GM12864 (cell line): Measurements from ENCODE around the gene STMND1.

Experiments used
- DNase-seq: peaks from one replicate; pipeline ENCODE4 v3.0.0-alpha.2; 2011; ENCODE audit warnings: low read depth
- H3K4me3 ChIP-seq: 2 replicates; pipeline ENCODE4 v1.5.1; 2011; ENCODE audit warnings: mild to moderate bottlenecking, low read depth, low read length, control low read depth
- CTCF ChIP-seq: IDR thresholded peaks from 2 replicates; pipeline ENCODE4 v1.5.1; 2011; ENCODE audit warnings: low read depth, mild to moderate bottlenecking, moderate library complexity, low read length, control low read depth, inconsistent platforms; ENCODE audit errors: missing control alignments

The STMND1 gene

GRCh38 chr6:17086469-17086868 lies 15.4 kb upstream of the STMND1 start:
- peak; percentile 49 for TF ChIP-seq CTCF

GRCh38 chr6:17088091-17088611 lies 13.7 kb upstream of the STMND1 start:
- DNase-seq, result no peak
- no peak overlapping the region for H3K4me3 ChIP-seq
- no peak for TF ChIP-seq CTCF

More at GRCh38 chr6:17086469-17086868, 15.4 kb upstream of the STMND1 start:
- no peak overlapping the region for H3K4me3 ChIP-seq
- peak; percentile 4 for DNase-seq

- no peak for DNase-seq
- H3K4me3 ChIP-seq, result no peak overlapping the region
- TF ChIP-seq CTCF, result peak; percentile 20
These were observed 10.7 kb upstream of the STMND1 start for GRCh38 chr6:17091122-17091521.

GRCh38 chr6:17093686-17094085 lies 8.2 kb upstream of the STMND1 start:
- TF ChIP-seq CTCF, result peak; percentile 13
- no peak for DNase-seq
- H3K4me3 ChIP-seq, result no peak overlapping the region

GRCh38 chr6:17096096-17096495 lies 5.8 kb upstream of the STMND1 start:
- TF ChIP-seq CTCF, result no peak

GRCh38 chr6:17096652-17097051 lies 5.2 kb upstream of the STMND1 start:
- DNase-seq, result no peak
- no peak overlapping the region for H3K4me3 ChIP-seq
- no peak for TF ChIP-seq CTCF

More at GRCh38 chr6:17096096-17096495, 5.8 kb upstream of the STMND1 start:
- H3K4me3 ChIP-seq, result no peak overlapping the region
- no peak for DNase-seq

- no peak for TF ChIP-seq CTCF
- H3K4me3 ChIP-seq, result no peak overlapping the region
- DNase-seq, result no peak
These were observed 3.9 kb upstream of the STMND1 start for GRCh38 chr6:17097982-17098381.
